GM19452 (cell line): ENCODE measurements around the gene AUTS2.

Experiments
- ATAC-seq: cut with Tn5 transposase; IDR thresholded peaks from one replicate; pipeline ENCODE4 v1.9.1; 2021; ENCODE audit not compliant: unreplicated experiment

Gene AUTS2

GRCh38 chr7:70047384-70047783 is 449.1 kb downstream of the AUTS2 start:
- ATAC-seq: no peak

DNA sequence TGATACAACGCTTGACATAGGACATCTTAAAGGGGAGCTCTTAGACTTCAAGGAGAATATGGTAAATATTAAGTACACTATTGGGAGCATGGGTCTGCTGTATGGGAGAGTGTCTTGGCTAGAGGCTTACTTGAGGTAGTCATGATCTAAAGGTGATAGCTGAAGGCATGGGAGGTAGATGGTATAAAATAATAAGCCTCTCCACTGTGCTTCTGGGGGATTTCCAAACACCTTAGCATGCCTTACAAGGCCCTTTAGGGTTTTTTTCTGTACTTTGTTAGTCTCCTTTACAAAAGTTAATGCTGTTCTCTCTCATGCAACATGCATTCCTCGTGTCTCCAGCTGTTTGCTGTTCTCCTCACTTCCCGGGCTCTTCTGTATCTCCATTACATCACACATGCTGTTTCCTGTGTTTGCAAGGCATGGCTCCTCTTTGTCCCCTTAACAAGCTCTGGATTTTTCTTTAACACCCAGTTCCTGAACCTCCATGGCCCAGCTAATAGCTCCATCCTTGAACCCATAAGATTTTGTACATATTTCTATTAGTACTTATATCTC is 449.7 kb downstream of the AUTS2 start:
- no peak for ATAC-seq

- no peak for ATAC-seq
These were observed 453.5 kb downstream of the AUTS2 start for GRCh38 chr7:70051726-70052125.

DNA sequence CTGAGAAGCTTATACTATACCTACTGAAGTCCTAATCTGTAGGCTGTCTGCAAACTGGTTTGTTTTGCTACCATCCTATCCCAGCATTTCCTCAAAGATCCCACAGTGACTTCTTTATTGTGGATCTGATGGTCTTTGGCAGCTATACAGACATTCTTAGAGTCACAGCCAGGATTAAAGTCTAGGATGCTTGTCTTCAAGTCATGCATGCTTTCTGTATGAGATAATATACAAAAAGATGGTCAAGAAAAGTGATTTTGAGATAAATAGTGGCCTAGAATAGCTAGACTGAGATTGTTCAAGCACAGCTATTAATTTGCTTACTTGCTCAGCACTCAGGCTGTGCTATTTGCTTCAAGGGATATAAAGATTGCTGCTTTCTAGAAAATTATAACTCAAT is 454.4 kb downstream of the AUTS2 start:
- ATAC-seq: no peak

DNA sequence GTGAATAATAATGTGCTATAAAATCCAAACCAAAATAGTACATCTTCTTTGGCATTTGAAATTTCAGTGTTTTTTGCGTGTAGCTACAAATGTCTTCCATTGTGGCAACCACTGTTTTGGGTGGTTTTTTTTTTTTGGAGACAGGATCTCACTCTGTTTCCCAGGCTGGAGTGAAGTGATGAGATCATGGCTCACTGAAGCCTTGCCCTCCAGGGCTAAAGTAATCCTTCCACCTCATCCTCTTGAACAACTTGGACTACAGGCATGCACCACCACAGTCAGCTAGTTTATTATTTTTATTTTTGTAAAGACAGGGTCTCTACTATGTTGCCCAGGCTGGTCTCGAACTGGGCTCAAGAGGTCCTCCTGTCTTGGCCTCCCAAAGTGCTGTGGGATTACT is 455.1 kb downstream of the AUTS2 start:
- ATAC-seq: no peak

DNA sequence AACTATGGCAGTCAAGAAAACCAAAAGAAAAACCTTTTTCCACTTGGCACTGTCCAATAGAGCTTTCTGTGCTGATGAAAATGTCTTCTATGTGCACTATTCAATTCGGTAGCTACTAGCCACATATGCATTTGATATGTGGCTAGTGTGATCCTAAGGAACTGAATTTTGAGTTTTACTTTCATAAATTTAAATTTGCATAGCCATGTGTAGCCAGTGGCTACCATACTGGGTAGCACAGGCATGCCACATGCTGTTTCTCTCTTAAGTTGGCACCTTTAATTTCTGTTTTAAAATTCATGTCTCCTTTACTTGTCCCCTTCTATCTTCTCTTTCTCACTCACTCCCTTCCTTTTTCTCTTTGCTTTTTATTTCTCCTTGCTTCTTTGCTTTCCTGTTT is 455.7 kb downstream of the AUTS2 start:
- ATAC-seq: no peak

- ATAC-seq: no peak
These were observed 458.1 kb downstream of the AUTS2 start for GRCh38 chr7:70056363-70056762.

DNA sequence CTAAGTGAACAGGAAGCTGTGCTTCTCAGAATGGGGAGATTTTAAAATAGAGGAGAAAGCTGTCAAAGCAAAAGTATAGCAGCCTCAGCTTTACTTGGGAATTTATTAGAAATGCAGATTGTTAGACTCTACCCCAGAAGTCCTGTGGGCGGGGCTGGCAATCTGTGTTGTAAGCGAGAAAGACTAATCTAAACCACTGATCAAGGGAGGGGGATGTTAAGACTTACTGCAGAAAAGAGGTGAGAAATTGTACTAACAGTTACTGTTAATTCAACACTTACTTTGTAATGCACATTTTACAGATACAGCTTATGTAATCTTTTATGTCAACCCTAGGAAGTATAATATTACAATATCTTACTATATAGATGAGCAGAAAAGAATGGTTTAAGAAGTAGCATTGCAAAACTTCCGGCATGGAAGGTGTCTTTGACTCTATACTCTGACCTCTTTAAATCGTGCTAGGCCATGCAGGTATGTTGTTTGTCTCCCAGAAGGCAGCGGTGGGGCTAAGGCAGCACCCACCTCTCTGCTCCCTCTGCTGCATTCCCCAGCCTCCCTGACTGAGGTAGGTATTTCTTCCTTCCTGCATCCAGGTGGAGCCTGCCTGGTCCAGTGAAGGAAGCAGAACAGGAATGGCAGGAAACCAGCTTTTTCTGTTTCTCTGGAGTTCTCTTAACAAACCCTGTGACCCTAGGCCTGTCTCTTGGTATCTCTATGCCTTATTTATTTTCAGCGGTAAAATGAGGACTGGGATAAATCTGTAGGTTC is 462.2 kb downstream of the AUTS2 start:
- ATAC-seq: no peak

DNA sequence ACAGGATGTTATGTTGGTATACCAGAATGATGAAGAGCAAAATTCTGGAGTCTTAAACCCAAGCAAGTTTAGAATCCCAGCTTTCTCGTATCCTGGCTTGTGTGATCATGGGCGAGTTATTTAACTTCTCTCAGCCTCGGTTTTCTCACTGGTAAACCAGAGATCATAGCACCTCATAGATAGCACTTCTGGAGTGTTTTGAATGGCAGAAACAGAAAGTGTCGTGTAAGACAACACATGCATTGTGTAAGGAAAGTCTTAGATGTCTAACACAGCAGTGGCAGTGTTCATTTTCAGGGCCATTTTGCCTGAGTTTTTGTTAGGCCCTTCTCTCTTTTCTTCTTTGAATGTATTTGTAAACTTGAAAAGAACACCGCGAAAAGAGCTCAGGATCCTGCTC is 465.1 kb downstream of the AUTS2 start:
- no peak for ATAC-seq

DNA sequence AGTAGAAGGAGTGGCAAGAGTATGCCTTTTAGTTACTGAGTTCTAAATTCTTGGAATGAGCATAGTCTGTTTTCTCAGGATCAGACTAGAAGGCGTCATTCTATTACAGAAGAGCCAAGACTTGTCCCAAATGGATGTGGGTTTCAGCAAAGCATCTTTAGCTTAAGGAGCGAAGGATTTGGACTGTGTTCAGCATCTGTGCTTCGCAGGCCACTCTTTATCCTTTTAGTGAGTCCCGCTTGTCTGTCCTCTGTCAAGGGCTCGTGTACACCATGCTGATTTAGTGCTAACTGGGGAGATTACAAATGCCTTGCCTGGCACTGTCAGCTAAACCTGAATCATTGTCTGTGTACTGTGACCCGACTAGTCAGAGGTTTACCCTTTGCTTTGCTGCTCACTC is 465.7 kb downstream of the AUTS2 start:
- ATAC-seq: no peak

DNA sequence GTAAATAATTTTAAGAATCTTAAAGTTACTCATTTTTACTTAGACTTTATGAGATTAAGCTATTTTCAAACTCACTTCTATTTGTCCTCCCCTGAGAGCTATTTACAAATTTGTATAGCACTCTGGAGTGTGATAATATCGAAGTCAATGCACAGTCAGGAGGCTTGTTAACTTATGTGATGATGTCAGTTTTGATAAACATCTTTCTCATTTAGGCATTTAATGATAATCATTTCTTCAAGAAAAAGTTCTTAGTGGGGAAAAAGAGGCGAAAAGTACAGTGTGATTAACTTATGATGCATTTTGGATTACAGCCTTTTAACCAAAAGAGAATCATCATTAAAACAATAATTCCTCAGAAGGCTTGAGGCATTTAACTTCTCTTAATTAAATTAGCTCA is 468.6 kb downstream of the AUTS2 start:
- no peak for ATAC-seq

DNA sequence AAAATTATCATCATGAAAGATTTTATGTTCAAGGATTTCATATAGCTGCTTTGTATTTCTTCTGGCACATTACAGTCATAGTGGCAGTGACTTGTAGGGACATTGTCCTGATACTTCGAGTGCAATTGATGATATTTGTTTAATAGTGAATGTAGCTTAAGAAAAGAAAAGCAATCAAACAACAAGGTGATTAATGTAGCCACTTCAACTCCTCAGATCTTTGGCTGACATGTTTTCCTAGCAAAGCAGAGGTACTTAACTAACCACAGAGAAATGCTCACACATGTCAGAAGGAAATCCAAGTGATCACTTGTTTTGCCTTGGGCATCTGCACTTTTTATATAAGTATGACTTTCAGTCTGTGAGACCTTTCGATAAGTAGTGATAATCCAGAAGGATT is 470.3 kb downstream of the AUTS2 start:
- ATAC-seq: no peak

- no peak for ATAC-seq
These were observed 471.7 kb downstream of the AUTS2 start for GRCh38 chr7:70069977-70070376.

GRCh38 chr7:70071766-70072165 is 473.5 kb downstream of the AUTS2 start:
- ATAC-seq: no peak

DNA sequence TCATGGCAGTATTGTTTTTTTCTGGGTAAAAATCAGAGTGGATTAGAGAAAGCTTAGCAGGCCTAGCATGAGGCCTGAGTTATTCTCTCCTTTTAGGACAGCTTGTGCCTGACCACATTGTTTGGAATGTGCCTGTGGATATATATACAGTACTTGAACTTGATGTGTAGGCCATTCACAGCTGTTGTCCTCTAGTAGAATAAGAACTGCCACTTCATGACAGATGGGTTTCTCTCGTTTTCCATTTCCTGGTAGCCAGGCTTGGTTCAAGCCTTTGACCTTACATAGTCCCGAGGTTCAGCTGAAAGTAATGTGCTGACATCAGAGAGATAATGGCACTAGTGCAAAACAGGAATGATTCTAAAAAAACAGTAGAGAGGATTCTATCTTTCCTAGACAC is 473.9 kb downstream of the AUTS2 start:
- ATAC-seq: no peak

DNA sequence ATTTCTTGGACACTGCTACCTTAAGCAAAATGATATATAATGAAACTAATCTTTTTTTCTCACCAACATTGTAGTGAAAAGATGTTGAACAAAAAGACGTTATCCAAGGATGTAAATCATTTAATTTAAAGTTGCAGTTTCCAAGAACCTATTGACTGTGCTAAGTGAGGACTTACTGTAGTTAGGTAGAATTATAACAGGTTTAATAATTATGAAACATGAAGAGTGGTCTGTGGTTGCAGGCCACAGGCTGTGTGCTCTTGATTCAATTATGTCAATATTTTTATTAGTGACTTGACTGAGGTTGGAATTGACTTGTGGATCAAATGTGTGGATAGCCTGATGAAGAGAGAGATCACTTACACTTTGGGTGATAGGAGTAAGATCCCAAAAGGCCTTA is 478.1 kb downstream of the AUTS2 start:
- no peak for ATAC-seq

- no peak for ATAC-seq
These were observed 483.9 kb downstream of the AUTS2 start for GRCh38 chr7:70082099-70082611.

DNA sequence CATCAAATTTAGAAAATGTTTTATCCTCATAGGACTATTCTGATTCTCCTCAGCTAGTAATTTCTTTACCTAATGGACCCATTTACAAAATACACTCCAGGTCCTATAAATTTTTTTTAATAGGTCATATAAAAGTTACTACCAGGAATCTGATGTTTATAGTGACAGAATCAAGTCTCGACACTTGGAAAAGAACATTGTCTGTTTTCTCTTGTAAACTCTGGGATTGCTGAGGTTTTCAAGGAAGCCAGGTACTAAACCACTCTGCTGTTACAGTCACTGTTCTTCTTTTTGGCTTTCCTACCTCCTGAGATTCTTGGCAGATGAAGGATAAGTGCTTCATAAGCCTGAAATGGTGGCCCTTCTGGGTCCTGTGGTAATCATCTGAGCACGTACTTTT is 493.1 kb downstream of the AUTS2 start:
- ATAC-seq: no peak

GRCh38 chr7:70092314-70093204 is 494.3 kb downstream of the AUTS2 start:
- ATAC-seq: no peak

DNA sequence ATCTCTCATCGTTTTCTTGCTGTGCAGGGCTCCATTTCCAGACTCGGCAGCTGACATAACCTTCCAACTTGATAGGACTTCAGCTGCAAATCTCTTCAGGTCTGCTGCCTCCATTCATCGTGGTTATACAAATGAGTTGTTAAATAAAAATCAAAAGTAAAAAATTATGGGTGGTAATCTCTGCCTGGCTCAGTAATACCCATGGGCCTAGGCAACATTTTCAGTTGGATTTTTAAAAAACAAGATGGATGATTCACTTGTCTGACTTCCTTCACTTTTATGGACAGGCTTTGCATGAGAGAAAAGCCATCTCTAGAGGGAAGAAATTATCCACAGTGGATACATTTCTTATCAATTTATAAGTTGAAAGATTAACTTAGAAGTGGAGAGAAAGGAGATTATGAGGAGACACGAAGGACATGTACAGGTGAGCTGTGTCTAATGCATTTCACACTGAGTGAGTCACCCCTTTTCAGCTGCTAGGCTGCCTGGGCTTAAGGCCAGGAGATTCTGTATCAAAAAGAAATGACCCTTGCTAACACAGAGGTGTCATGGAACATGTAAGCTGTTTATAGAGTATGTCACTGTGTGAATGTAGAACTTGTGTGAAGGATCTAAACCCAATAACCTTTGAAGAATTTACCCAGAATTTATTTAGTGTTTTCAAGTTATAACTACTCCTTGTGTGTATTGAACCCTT is 495.1 kb downstream of the AUTS2 start:
- ATAC-seq: no peak

- no peak for ATAC-seq
These were observed 496.6 kb downstream of the AUTS2 start for GRCh38 chr7:70094831-70095230.
